Breast epithelium (tissue), 3 donors: ENCODE results near the gene SF3A2.

Experiments
- POLR2A ChIP-seq: fragments of 450-650 bp; IDR thresholded peaks from one replicate; pipeline ENCODE4 v1.6.1; 2016; ENCODE audit warnings: antibody characterized with exemption, mild to moderate bottlenecking, moderate library complexity
- POLR2AphosphoS5 ChIP-seq, 3 donors: sonication (generic); formaldehyde crosslinking; IDR thresholded peaks; one replicate each; pipeline ENCODE4 v1.6.1; 2017; ENCODE audit warnings: antibody characterized with exemption in 3 of 3
- TF ChIP-seq, protein P1 (sequence below), 3 donors: fragments of 450-650 bp; IDR thresholded peaks; one replicate each; pipeline ENCODE4 v1.5.1; 2016 to 2017; ENCODE audit warnings: antibody characterized with exemption in 3 of 3, mild to moderate bottlenecking in 3 of 3, moderate library complexity in 3 of 3

DNA sequence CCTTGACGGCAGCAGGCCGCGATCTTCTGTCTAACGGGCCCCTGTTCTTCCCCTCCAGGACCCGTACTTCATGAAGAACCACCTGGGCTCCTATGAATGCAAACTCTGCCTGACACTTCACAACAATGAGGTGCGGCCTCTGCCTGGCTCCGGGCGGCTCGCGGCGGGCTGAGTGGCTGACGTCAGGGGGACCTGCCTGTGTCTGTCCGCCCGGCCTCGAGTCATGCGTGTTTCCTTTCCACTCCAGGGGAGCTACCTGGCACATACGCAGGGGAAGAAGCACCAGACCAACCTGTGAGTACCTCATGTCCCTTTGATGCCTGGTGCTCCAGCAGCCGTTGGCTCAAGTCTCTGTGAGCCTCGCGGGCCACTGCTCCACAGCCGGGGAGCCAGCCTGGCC lies 7.9 kb downstream of the SF3A2 start:
- TF ChIP-seq, protein P1, sequence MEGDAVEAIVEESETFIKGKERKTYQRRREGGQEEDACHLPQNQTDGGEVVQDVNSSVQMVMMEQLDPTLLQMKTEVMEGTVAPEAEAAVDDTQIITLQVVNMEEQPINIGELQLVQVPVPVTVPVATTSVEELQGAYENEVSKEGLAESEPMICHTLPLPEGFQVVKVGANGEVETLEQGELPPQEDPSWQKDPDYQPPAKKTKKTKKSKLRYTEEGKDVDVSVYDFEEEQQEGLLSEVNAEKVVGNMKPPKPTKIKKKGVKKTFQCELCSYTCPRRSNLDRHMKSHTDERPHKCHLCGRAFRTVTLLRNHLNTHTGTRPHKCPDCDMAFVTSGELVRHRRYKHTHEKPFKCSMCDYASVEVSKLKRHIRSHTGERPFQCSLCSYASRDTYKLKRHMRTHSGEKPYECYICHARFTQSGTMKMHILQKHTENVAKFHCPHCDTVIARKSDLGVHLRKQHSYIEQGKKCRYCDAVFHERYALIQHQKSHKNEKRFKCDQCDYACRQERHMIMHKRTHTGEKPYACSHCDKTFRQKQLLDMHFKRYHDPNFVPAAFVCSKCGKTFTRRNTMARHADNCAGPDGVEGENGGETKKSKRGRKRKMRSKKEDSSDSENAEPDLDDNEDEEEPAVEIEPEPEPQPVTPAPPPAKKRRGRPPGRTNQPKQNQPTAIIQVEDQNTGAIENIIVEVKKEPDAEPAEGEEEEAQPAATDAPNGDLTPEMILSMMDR (IDR thresholded peaks at IDR 0.05), result no peak
- no peak for TF ChIP-seq POLR2A
- no peak for TF ChIP-seq POLR2AphosphoS5 (IDR thresholded peaks at IDR 0.05)
